ENCODE measurements around the gene TNNI3.

GRCh38 chr19:55115446-55116065 lies 42.0 kb downstream of the TNNI3 start:
- TF ChIP-seq CTCF (conservative IDR thresholded peaks at IDR 0.05) (no peak), EZH2 (IDR thresholded peaks at IDR 0.05; ENCODE audit: low read depth) (no peak)

All from PC-9 (cell line).